ENCODE results near the gene SHB. TPM values are rescaled to one million over a fixed set of nuclear protein-coding genes. Genes with fewer than 3 reads are reported as not detected.

The SHB gene
- total RNA-seq, 2 experiments from 2014 or later: 0.41 to 1.0 TPM

DNA sequence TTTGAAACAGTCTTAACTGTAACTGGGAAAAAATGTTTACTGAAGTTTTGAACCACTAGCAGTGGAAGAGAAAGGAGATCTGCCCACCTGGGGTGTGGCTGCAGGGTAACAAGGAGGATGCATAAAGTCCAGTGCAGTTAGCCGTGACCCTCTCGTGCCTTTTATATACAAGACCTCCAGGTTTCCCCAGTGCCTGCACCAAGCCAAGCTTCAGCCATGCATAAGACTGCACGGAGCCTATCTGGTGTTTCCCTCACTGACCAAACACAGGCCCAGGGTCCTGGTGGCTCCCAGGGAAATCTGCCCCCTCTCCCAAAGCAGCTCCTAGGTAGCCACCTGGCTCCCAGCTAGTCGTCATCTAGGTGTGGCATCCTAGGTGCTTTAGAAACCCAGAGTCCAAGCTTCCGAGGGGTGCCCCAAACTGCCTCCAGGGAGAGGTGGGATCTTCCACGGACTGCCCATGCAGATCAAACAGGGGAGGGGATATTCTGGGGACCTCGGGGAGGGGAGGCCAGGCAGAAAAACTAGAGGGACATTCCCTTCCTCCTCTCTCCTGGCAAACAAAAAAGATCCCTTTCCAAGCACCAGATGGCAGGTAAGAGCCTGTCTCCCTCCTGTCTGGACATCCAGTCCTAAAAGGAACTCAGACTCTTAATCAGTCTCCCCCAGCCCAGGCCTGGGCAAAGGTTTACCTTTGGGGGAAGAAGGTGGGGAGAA is 2.7 kb downstream of the SHB start:
- POLR2A ChIA-PET: interaction anchor here (0.8 kb wide), 1 partner anchor 139 kb away, joined by 3 read pairs; no protein-coding TSS in a partner anchor
- no peaks in the 10 kb centered on the region for H4K20me1 ChIP-seq (ENCODE audit: insufficient read depth, low read length)
- H3K27ac ChIP-seq (ENCODE audit: low read depth, low read length, poor library complexity, severe bottlenecking): no peak overlapping the region
- no peaks in the 10 kb centered on the region for H3K9me3 ChIP-seq (ENCODE audit: low read length)
- no peak overlapping the region for H2AFZ ChIP-seq (ENCODE audit: low read length)
- H3K4me1 ChIP-seq (ENCODE audit: insufficient read depth, low read length, poor library complexity, severe bottlenecking): peaks cover 5% of the 10 kb centered on the region
- CTCF ChIA-PET (ENCODE audit: unreplicated experiment): no interaction called here
- TF ChIP-seq, protein P1, sequence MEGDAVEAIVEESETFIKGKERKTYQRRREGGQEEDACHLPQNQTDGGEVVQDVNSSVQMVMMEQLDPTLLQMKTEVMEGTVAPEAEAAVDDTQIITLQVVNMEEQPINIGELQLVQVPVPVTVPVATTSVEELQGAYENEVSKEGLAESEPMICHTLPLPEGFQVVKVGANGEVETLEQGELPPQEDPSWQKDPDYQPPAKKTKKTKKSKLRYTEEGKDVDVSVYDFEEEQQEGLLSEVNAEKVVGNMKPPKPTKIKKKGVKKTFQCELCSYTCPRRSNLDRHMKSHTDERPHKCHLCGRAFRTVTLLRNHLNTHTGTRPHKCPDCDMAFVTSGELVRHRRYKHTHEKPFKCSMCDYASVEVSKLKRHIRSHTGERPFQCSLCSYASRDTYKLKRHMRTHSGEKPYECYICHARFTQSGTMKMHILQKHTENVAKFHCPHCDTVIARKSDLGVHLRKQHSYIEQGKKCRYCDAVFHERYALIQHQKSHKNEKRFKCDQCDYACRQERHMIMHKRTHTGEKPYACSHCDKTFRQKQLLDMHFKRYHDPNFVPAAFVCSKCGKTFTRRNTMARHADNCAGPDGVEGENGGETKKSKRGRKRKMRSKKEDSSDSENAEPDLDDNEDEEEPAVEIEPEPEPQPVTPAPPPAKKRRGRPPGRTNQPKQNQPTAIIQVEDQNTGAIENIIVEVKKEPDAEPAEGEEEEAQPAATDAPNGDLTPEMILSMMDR (conservative IDR thresholded peaks at IDR 0.05; ENCODE audit: low read length): no peak
- TF ChIP-seq EZH2phosphoT487 (IDR thresholded peaks at IDR 0.05; ENCODE audit: borderline replicate concordance, low read depth, low read length): no peak
- no peaks in the 10 kb centered on the region for H3K79me2 ChIP-seq (ENCODE audit: insufficient read depth, low read depth, low read length)
- DNase-seq (ENCODE audit: low spot score): no peak
- no TSS peak for BruUV-seq (replicated peaks)
- peak overlapping the region; percentile 83; the same call in 1 of the 2 replicates for H3K4me2 ChIP-seq (ENCODE audit: low read length)
- H3K9me2 ChIP-seq (ENCODE audit: insufficient read depth, low read length): no peaks in the 10 kb centered on the region
- H3K4me3 ChIP-seq (ENCODE audit: low read depth, low read length, poor library complexity, severe bottlenecking): no peak overlapping the region
- H3K36me3 ChIP-seq (ENCODE audit: insufficient read depth, low read length): no peaks in the 10 kb centered on the region
- intact Hi-C loops (cut with micrococcal nuclease; ENCODE audit: unreplicated experiment): loop anchor here (5.0 kb wide), 1 partner anchor 154 kb away; no protein-coding TSS in a partner anchor

DNA sequence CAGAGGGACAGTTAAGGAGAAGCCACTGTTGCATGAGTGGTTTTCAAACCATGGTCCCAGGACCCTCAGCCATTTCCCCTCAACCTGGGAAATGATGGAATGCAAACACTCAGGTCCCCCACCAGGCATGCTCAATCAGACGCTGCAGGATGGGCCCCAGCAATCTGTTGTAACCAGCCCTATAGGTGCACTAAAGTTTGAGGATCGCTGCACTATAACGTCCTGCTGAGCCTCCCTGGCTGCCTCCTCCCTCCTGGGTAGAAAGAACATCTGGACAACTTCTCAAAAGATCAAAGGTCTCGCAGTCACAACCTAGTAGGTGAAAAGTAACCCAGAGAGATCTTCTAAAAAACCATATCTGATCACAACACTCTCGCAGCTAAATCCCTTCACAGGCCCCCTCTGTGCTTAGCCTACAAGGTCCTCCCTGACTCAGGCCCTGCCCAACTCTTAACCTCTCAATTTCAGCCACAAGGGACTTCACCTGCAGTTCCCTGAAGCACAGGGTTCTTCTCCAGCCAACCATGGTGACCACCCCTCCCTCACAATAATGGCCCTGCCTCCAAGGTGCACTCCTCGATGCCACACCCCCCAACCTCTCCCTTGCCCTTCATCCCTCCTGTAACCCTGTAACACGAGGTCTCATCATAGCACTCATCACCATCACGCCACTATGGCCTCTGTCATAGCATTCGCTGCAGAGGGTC is 3.5 kb downstream of the SHB start:
- Histone ChIP-seq H3K27ac (ENCODE audit: low read depth, low read length, poor library complexity, severe bottlenecking) (no peak overlapping the region), H2AFZ (ENCODE audit: low read length) (no peak overlapping the region), H3K9me3 (ENCODE audit: low read length) (no peaks in the 10 kb centered on the region), H3K4me2 (ENCODE audit: low read length) (no peak overlapping the region), H3K36me3 (ENCODE audit: insufficient read depth, low read length) (no peaks in the 10 kb centered on the region), H3K9me2 (ENCODE audit: insufficient read depth, low read length) (no peaks in the 10 kb centered on the region), H3K4me3 (ENCODE audit: low read depth, low read length, poor library complexity, severe bottlenecking) (no peak overlapping the region), H4K20me1 (ENCODE audit: insufficient read depth, low read length) (no peaks in the 10 kb centered on the region), H3K4me1 (ENCODE audit: insufficient read depth, low read length, poor library complexity, severe bottlenecking) (peaks cover 5% of the 10 kb centered on the region), H3K79me2 (ENCODE audit: insufficient read depth, low read depth, low read length) (no peaks in the 10 kb centered on the region)
- ChIA-PET CTCF (ENCODE audit: unreplicated experiment) (no interaction called here), POLR2A (no interaction called here)
- DNase-seq (ENCODE audit: low spot score): no peak
- BruUV-seq (replicated peaks): no TSS peak
- intact Hi-C loops (cut with micrococcal nuclease; ENCODE audit: unreplicated experiment): loop anchor here (5.0 kb wide), 1 partner anchor 153 kb away; no protein-coding TSS in a partner anchor
- no peak for TF ChIP-seq EZH2phosphoT487 (IDR thresholded peaks at IDR 0.05; ENCODE audit: borderline replicate concordance, low read depth, low read length)
- TF ChIP-seq, protein P1 (conservative IDR thresholded peaks at IDR 0.05; ENCODE audit: low read length): no peak
